Liver (tissue), 9 donors: ENCODE measurements around the gene GNAI3. TPM values are rescaled to one million over a fixed set of nuclear protein-coding genes. Genes with fewer than 3 reads are reported as not detected.

ENCODE experiments used
- DNase-seq: peaks from one replicate; pipeline ENCODE4 v3.0.0-alpha.2; 2017; ENCODE audit warnings: low spot score
- H3K27ac ChIP-seq, 2 donors: one replicate each; pipeline ENCODE4 v1.7.0; 2013; ENCODE audit warnings: inconsistent platforms in 2 of 2, low read length in 2 of 2, control low read depth in 1 of 2, low read depth in 1 of 2, mild to moderate bottlenecking in 1 of 2
- H3K27me3 ChIP-seq, 4 donors: one replicate each; pipeline versions ENCODE4 v1.6.1 to v1.7.0; 2013; ENCODE audit warnings: low read length in 3 of 4, inconsistent platforms in 1 of 4, mild to moderate bottlenecking in 1 of 4, moderate library complexity in 1 of 4; ENCODE audit not compliant: control insufficient read depth in 4 of 4, insufficient read depth in 4 of 4
- H3K36me3 ChIP-seq, 4 donors: one replicate each; pipeline versions ENCODE4 v1.6.1 to v1.7.0; 2013; ENCODE audit warnings: low read length in 3 of 4, mild to moderate bottlenecking in 3 of 4, low read depth in 1 of 4, moderate library complexity in 1 of 4; ENCODE audit not compliant: control insufficient read depth in 4 of 4, insufficient read depth in 3 of 4
- H3K4me1 ChIP-seq, 4 donors: one replicate each; pipeline versions ENCODE4 v1.6.1 to v1.7.0; 2013; ENCODE audit warnings: low read length in 3 of 4, mild to moderate bottlenecking in 3 of 4, moderate library complexity in 1 of 4; ENCODE audit not compliant: control insufficient read depth in 4 of 4, insufficient read depth in 4 of 4
- H3K4me3 ChIP-seq, 3 donors: one replicate each; pipeline versions ENCODE4 v1.6.1 to v1.7.0; 2013; ENCODE audit warnings: low read length in 3 of 3, control low read depth in 1 of 3, low read depth in 1 of 3, mild to moderate bottlenecking in 1 of 3
- H3K9ac ChIP-seq, 2 donors: one replicate each; pipeline ENCODE4 v1.7.0; 2013; ENCODE audit warnings: low read length in 2 of 2, mild to moderate bottlenecking in 2 of 2, moderate library complexity in 2 of 2, control low read depth in 1 of 2, low read depth in 1 of 2
- H3K9me3 ChIP-seq, 4 donors: one replicate each; pipeline versions ENCODE4 v1.6.1 to v1.7.0; 2013; ENCODE audit warnings: low read length in 3 of 4; ENCODE audit not compliant: control insufficient read depth in 4 of 4
- ATF3 ChIP-seq: IDR thresholded peaks from 2 replicates; pipeline ENCODE4 v1.6.1; 2016; ENCODE audit warnings: antibody characterized with exemption
- EGR1 ChIP-seq, 2 donors: IDR thresholded peaks; 2 replicates each; pipeline ENCODE4 v1.6.1; 2016 to 2018; ENCODE audit warnings: antibody characterized with exemption in 2 of 2, low read depth in 2 of 2
- FOXA1 ChIP-seq: IDR thresholded peaks from 2 replicates; pipeline ENCODE4 v1.6.1; 2016; ENCODE audit warnings: antibody characterized with exemption
- FOXA2 ChIP-seq: IDR thresholded peaks from 2 replicates; pipeline ENCODE4 v1.6.1; 2016; ENCODE audit warnings: antibody characterized with exemption
- GABPA ChIP-seq, 2 donors: IDR thresholded peaks in 1 of 2; conservative IDR thresholded peaks in 1 of 2; 2 replicates each; pipeline ENCODE4 v1.6.1; 2016; ENCODE audit warnings: antibody characterized with exemption in 2 of 2, mild to moderate bottlenecking in 1 of 2, moderate library complexity in 1 of 2
- HNF4A ChIP-seq, 2 donors: conservative IDR thresholded peaks; 2 replicates each; pipeline ENCODE4 v1.6.1; 2016; ENCODE audit warnings: antibody characterized with exemption in 2 of 2, mild to moderate bottlenecking in 2 of 2
- HNF4G ChIP-seq: IDR thresholded peaks from 2 replicates; pipeline ENCODE4 v1.6.1; 2016; ENCODE audit warnings: antibody characterized with exemption
- JUND ChIP-seq, 2 donors: IDR thresholded peaks; 2 replicates each; pipeline ENCODE4 v1.6.1; 2016; ENCODE audit warnings: antibody characterized with exemption in 2 of 2
- MAX ChIP-seq: IDR thresholded peaks from 2 replicates; pipeline ENCODE4 v1.6.1; 2016; ENCODE audit warnings: antibody characterized with exemption
- NR2F2 ChIP-seq: IDR thresholded peaks from 2 replicates; pipeline ENCODE4 v1.6.1; 2016; ENCODE audit warnings: antibody characterized with exemption
- RAD21 ChIP-seq, 2 donors: IDR thresholded peaks; 2 replicates each; pipeline ENCODE4 v1.6.1; 2016; ENCODE audit warnings: antibody characterized with exemption in 2 of 2, mild to moderate bottlenecking in 2 of 2
- REST ChIP-seq: IDR thresholded peaks from 2 replicates; pipeline ENCODE4 v1.6.1; 2016; ENCODE audit warnings: antibody characterized with exemption, mild to moderate bottlenecking
- RXRA ChIP-seq, 2 donors: IDR thresholded peaks; 2 replicates each; pipeline ENCODE4 v1.6.1; 2017 to 2018; ENCODE audit warnings: antibody characterized with exemption in 2 of 2, mild to moderate bottlenecking in 1 of 2
- SP1 ChIP-seq: IDR thresholded peaks from 2 replicates; pipeline ENCODE4 v1.6.1; 2018; ENCODE audit warnings: antibody characterized with exemption, mild to moderate bottlenecking
- TAF1 ChIP-seq: conservative IDR thresholded peaks from 2 replicates; pipeline ENCODE4 v1.6.1; 2016; ENCODE audit warnings: antibody characterized with exemption, mild to moderate bottlenecking
- YY1 ChIP-seq: IDR thresholded peaks from 2 replicates; pipeline ENCODE4 v1.6.1; 2016; ENCODE audit warnings: antibody characterized with exemption, mild to moderate bottlenecking
- ZBTB33 ChIP-seq: IDR thresholded peaks from 2 replicates; pipeline ENCODE4 v1.6.1; 2016; ENCODE audit warnings: antibody characterized with exemption
- WGBS: extraction: QIAGEN DNeasy Blood & Tissue Kit; methylation state at CpG from one replicate; pipeline ENCODE4 v1.1.7; 2013; 5-methylcytosine and 5-hydroxymethylcytosine counted together
- polyA plus RNA-seq, 2 donors: library from polyadenylated mRNA; stranded (reverse) in 1 of 2; unstranded in 1 of 2; fragments of 200-250 nt in 1 of 2; fragments of >200 nt in 1 of 2; fragmentation: Nextera tagmentation in 1 of 2; extraction: Ambion mirVana in 1 of 2; gene quantifications; one replicate each; pipeline versions ENCODE4 v1.2.1 to v1.2.3, GENCODE V29; 2013 to 2015
- total RNA-seq, 2 donors: library from RNA; depleted of rRNA; stranded (reverse); fragments of >200 nt; gene quantifications; one replicate each; pipeline ENCODE4 v1.2.3, GENCODE V29; 2014
- donor health status: healthy.
- donor health status: healthy.
- donor health status: healthy.
- donor health status: healthy.
- donor health status: healthy.

GNAI3 gene
- total and polyA plus RNA-seq, 4 donors, result 1.9 to 6.5 (median 4.3) TPM

- TF ChIP-seq EGR1 (IDR thresholded peaks at IDR 0.05; ENCODE audit: low read depth in 2 of 2), result no peak
- no peak for TF ChIP-seq GABPA (IDR thresholded peaks at IDR 0.05 in 1 of 2, conservative IDR thresholded peaks at IDR 0.05 in 1 of 2)
- no peak for TF ChIP-seq JUND (IDR thresholded peaks at IDR 0.05)
- TF ChIP-seq HNF4G, result no peak
Observed at GRCh38 chr1:109535481-109535880, 12.9 kb upstream of the GNAI3 start (continued).

GRCh38 chr1:109535971-109536491 is 12.4 kb upstream of the GNAI3 start:
- no peaks in the 10 kb centered on the region for H3K36me3 ChIP-seq
- no peaks in the 10 kb centered on the region for H3K9me3 ChIP-seq
- peaks cover 0 to 4% (median 1%) of the 10 kb centered on the region in 4 donors for H3K4me1 ChIP-seq
- no peak overlapping the region for H3K9ac ChIP-seq
- DNase-seq, result no peak
- no peaks in the 10 kb centered on the region for H3K27me3 ChIP-seq
- no peak overlapping the region for H3K4me3 ChIP-seq
- 83% methylated on average over 5 of the region's 5 CpGs for WGBS
- no peak overlapping the region for H3K27ac ChIP-seq
- TF ChIP-seq FOXA1, result no peak
- TF ChIP-seq HNF4G, result no peak
- TF ChIP-seq YY1, result no peak
- no peak for TF ChIP-seq FOXA2
- no peak for TF ChIP-seq EGR1 (IDR thresholded peaks at IDR 0.05; ENCODE audit: low read depth in 2 of 2)
- no peak for TF ChIP-seq HNF4A (conservative IDR thresholded peaks at IDR 0.05)
- TF ChIP-seq MAX, result no peak
- TF ChIP-seq ZBTB33, result no peak

- WGBS, result 91% methylated on average over 9 of the region's 9 CpGs
- no peak overlapping the region for H3K27ac ChIP-seq
- no peaks in the 10 kb centered on the region for H3K27me3 ChIP-seq
- TF ChIP-seq NR2F2 (no peak), HNF4A (conservative IDR thresholded peaks at IDR 0.05) (no peak), SP1 (no peak), FOXA1 (no peak), EGR1 (IDR thresholded peaks at IDR 0.05; ENCODE audit: low read depth in 2 of 2) (no peak), FOXA2 (no peak), TAF1 (no peak), GABPA (IDR thresholded peaks at IDR 0.05 in 1 of 2, conservative IDR thresholded peaks at IDR 0.05 in 1 of 2) (no peak), JUND (IDR thresholded peaks at IDR 0.05) (no peak), HNF4G (no peak), ZBTB33 (no peak), YY1 (no peak), RAD21 (IDR thresholded peaks at IDR 0.05) (no peak), RXRA (IDR thresholded peaks at IDR 0.05) (no peak), MAX (no peak), ATF3 (no peak), REST (no peak)
- no peaks in the 10 kb centered on the region for H3K4me1 ChIP-seq
- no peak for DNase-seq
- H3K9ac ChIP-seq, result no peak overlapping the region
- no peaks in the 10 kb centered on the region for H3K9me3 ChIP-seq
- no peaks in the 10 kb centered on the region for H3K36me3 ChIP-seq
- H3K4me3 ChIP-seq, result no peak overlapping the region
Observed at GRCh38 chr1:109537450-109538178, 10.8 kb upstream of the GNAI3 start.
